GM12872 (cell line): ENCODE measurements around the gene CNOT3.

Source experiments
- TF ChIP-seq, protein P1 (sequence below): IDR thresholded peaks from 3 replicates; pipeline ENCODE4 v1.5.1; 2011; ENCODE audit warnings: low read depth, mild to moderate bottlenecking, low read length, moderate library complexity; ENCODE audit not compliant: insufficient read depth

CNOT3 gene

DNA sequence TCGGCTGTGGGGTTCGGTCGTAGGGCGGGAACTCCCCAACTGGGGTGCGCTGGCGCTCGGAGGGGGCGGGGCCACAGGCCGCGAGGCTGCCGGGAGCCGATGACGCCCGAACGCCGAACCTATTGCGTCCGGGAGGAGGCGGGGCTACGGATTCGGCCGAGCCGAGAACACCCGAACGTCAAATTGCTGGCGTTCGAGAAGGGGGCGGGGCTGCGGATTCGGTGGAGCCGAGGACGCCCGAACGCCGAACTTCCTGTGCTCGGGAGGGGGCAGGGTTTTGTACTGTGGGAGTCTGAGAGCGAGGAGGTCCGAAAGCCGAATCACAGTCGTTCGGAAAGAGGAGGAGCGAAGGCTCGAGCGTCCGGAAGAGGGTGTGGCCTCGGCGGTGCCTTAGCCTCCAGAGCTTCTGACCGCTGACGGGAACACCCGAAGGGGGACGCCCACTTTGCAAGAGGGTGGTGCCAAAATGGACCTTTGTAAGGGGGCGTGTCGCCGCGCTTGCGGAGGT, 53.0 kb downstream of the CNOT3 start:
- TF ChIP-seq, protein P1, sequence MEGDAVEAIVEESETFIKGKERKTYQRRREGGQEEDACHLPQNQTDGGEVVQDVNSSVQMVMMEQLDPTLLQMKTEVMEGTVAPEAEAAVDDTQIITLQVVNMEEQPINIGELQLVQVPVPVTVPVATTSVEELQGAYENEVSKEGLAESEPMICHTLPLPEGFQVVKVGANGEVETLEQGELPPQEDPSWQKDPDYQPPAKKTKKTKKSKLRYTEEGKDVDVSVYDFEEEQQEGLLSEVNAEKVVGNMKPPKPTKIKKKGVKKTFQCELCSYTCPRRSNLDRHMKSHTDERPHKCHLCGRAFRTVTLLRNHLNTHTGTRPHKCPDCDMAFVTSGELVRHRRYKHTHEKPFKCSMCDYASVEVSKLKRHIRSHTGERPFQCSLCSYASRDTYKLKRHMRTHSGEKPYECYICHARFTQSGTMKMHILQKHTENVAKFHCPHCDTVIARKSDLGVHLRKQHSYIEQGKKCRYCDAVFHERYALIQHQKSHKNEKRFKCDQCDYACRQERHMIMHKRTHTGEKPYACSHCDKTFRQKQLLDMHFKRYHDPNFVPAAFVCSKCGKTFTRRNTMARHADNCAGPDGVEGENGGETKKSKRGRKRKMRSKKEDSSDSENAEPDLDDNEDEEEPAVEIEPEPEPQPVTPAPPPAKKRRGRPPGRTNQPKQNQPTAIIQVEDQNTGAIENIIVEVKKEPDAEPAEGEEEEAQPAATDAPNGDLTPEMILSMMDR, result no peak

GRCh38 chr19:54191011-54191810, 53.6 kb downstream of the CNOT3 start, which contains the start of gene TSEN34:
TSS of gene TSEN34 (plus strand) at chr19:54191308. CDS start at chr19:54191365, 57 bp downstream.
- TF ChIP-seq, protein P1, result no peak

DNA sequence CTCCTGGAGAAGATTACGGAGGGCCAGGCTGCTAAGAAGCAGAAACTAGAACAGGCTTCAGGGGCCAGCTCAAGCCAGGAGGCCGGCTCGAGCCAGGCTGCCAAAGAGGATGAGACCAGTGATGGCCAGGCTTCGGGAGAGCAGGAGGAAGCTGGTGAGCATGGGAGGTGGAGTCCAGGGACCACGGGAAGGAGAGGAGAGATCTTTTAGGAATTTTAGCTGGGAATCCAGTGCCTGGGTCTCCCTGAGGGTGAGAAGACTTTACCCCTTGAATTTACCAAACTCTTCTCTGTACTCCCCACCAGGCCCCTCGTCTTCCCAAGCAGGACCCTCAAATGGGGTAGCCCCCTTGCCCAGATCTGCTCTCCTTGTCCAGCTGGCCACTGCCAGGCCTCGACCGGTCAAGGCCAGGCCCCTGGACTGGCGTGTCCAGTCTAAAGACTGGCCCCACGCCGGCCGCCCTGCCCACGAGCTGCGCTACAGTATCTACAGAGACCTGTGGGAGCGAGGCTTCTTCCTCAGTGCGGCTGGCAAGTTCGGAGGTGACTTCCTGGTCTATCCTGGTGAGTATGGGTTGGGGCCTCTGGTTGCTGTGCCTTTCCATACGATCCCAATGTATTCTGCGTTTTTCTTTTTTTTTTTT, 54.4 kb downstream of the CNOT3 start:
- TF ChIP-seq, protein P1, result no peak

DNA sequence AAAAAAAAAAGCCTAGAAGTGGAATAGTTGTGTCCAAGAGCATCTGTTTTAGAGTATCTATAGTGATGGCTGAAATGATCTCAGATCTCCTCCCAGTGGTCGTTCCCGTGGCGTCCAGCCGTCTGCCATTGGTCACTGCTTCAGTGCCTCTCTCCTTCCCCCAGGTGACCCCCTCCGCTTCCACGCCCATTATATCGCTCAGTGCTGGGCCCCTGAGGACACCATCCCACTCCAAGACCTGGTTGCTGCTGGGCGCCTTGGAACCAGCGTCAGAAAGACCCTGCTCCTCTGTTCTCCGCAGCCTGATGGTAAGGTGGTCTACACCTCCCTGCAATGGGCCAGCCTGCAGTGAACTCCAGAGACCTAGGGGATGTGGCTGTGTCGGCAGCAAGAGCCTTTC, 55.4 kb downstream of the CNOT3 start:
- TF ChIP-seq, protein P1, result no peak

- TF ChIP-seq, protein P1, result no peak
These were observed 59.0 kb downstream of the CNOT3 start for GRCh38 chr19:54196536-54196935.

DNA sequence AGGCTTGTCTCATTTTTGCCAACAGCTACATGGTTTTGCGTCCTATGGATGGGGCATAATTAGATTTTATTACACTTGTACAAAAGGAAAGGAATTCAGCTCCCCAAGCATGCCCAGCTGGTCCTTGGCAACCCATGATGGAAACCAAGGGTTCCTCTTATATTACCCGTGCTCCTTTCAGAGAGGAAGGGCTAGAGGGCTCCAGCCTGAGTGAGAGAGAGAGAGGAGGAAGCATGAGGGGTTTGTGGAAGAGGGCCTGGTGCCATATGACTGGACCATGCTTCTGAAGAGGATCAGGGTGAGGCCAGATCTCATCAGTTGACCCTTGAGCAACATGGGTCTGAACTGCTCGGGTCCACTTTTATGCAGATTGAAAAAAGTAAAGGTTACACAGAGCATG, 59.6 kb downstream of the CNOT3 start:
- TF ChIP-seq, protein P1, result no peak

GRCh38 chr19:54199401-54199800, 61.8 kb downstream of the CNOT3 start:
- TF ChIP-seq, protein P1, result no peak
